ENCODE data around the gene TIMP1.
A peak's percentile ranks its signal among the peaks of the same experiment; 100 is the strongest.

The TIMP1 gene

GRCh38 chrX:47574076-47574546 lies 8.1 kb upstream of the TIMP1 start:
- Histone ChIP-seq H3K4me1 (ENCODE audit: control insufficient read depth, insufficient read depth, low read length, poor library complexity, severe bottlenecking) (peaks cover 23% of the 10 kb centered on the region), H3K9me3 (ENCODE audit: control insufficient read depth, low read length) (no peaks in the 10 kb centered on the region), H3K4me3 (ENCODE audit: extremely low read depth, insufficient read depth, low read length, poor library complexity, severe bottlenecking) (peak overlapping the region; percentile 39), H3K27ac (ENCODE audit: low read depth, low read length, severe bottlenecking) (peak overlapping the region; percentile 95), H3K36me3 (ENCODE audit: control insufficient read depth, insufficient read depth, low read length) (peaks cover 30% of the 10 kb centered on the region)
- 3% methylated on average over 5 of the region's 41 CpGs; no CpG with 5 or more reads in 1 of the 2 experiments for WGBS, 2 experiments (ENCODE audit: insufficient coverage in 2 of 2)

- Histone ChIP-seq H3K4me1 (ENCODE audit: control insufficient read depth, insufficient read depth, low read length, poor library complexity, severe bottlenecking) (peaks cover 23% of the 10 kb centered on the region), H3K4me3 (ENCODE audit: extremely low read depth, insufficient read depth, low read length, poor library complexity, severe bottlenecking) (peak overlapping the region; percentile 39), H3K27ac (ENCODE audit: low read depth, low read length, severe bottlenecking) (peak overlapping the region; percentile 95), H3K36me3 (ENCODE audit: control insufficient read depth, insufficient read depth, low read length) (peaks cover 23% of the 10 kb centered on the region), H3K9me3 (ENCODE audit: control insufficient read depth, low read length) (no peaks in the 10 kb centered on the region)
- WGBS, 2 experiments (ENCODE audit: insufficient coverage in 2 of 2): 0 to 35% methylated on average over 1 to 8 of the region's 27 CpGs
Measured at GRCh38 chrX:47574547-47575301, 7.5 kb upstream of the TIMP1 start.

GRCh38 chrX:47576021-47576898 lies 6.0 kb upstream of the TIMP1 start:
- WGBS, 2 experiments (ENCODE audit: insufficient coverage in 2 of 2): 92 to 96% methylated on average over 11 to 14 of the region's 20 CpGs
- H3K4me1 ChIP-seq (ENCODE audit: control insufficient read depth, insufficient read depth, low read length, poor library complexity, severe bottlenecking): peaks cover 23% of the 10 kb centered on the region
- H3K36me3 ChIP-seq (ENCODE audit: control insufficient read depth, insufficient read depth, low read length): peaks cover 12% of the 10 kb centered on the region

GRCh38 chrX:47577424-47577823 lies 4.8 kb upstream of the TIMP1 start:
- H3K9me3 ChIP-seq (ENCODE audit: control insufficient read depth, low read length): no peaks in the 10 kb centered on the region
- H3K36me3 ChIP-seq (ENCODE audit: control insufficient read depth, insufficient read depth, low read length): peaks cover under 1% of the 10 kb centered on the region
- 80% methylated on average over 1 of the region's 9 CpGs; no CpG with 5 or more reads in 1 of the 2 experiments for WGBS, 2 experiments (ENCODE audit: insufficient coverage in 2 of 2)
- peaks cover 22% of the 10 kb centered on the region for H3K4me1 ChIP-seq (ENCODE audit: control insufficient read depth, insufficient read depth, low read length, poor library complexity, severe bottlenecking)
- H3K27ac ChIP-seq (ENCODE audit: low read depth, low read length, severe bottlenecking): no peak overlapping the region
- no peak overlapping the region for H3K4me3 ChIP-seq (ENCODE audit: extremely low read depth, insufficient read depth, low read length, poor library complexity, severe bottlenecking)

More at GRCh38 chrX:47576021-47576898, 6.0 kb upstream of the TIMP1 start:
- Histone ChIP-seq H3K4me3 (ENCODE audit: extremely low read depth, insufficient read depth, low read length, poor library complexity, severe bottlenecking) (no peak overlapping the region), H3K27ac (ENCODE audit: low read depth, low read length, severe bottlenecking) (no peak overlapping the region), H3K9me3 (ENCODE audit: control insufficient read depth, low read length) (no peaks in the 10 kb centered on the region)

- Histone ChIP-seq H3K9me3 (ENCODE audit: control insufficient read depth, low read length) (no peaks in the 10 kb centered on the region), H3K27ac (ENCODE audit: low read depth, low read length, severe bottlenecking) (no peak overlapping the region), H3K4me3 (ENCODE audit: extremely low read depth, insufficient read depth, low read length, poor library complexity, severe bottlenecking) (no peak overlapping the region), H3K36me3 (ENCODE audit: control insufficient read depth, insufficient read depth, low read length) (no peaks in the 10 kb centered on the region), H3K4me1 (ENCODE audit: control insufficient read depth, insufficient read depth, low read length, poor library complexity, severe bottlenecking) (peaks cover 17% of the 10 kb centered on the region)
- 80% methylated on average over 2 of the region's 3 CpGs; no CpG with 5 or more reads in 1 of the 2 experiments for WGBS, 2 experiments (ENCODE audit: insufficient coverage in 2 of 2)
Measured at GRCh38 chrX:47577901-47578300, 4.3 kb upstream of the TIMP1 start.

- H3K36me3 ChIP-seq (ENCODE audit: control insufficient read depth, insufficient read depth, low read length): peaks cover 4% of the 10 kb centered on the region
- H3K27ac ChIP-seq (ENCODE audit: low read depth, low read length, severe bottlenecking): no peak overlapping the region
- H3K4me1 ChIP-seq (ENCODE audit: control insufficient read depth, insufficient read depth, low read length, poor library complexity, severe bottlenecking): peaks cover 12% of the 10 kb centered on the region
- H3K4me3 ChIP-seq (ENCODE audit: extremely low read depth, insufficient read depth, low read length, poor library complexity, severe bottlenecking): no peak overlapping the region
- no peaks in the 10 kb centered on the region for H3K9me3 ChIP-seq (ENCODE audit: control insufficient read depth, low read length)
- 93% methylated on average over 3 of the region's 16 CpGs; no CpG with 5 or more reads in 1 of the 2 experiments for WGBS, 2 experiments (ENCODE audit: insufficient coverage in 2 of 2)
Measured at GRCh38 chrX:47578692-47579091, 3.5 kb upstream of the TIMP1 start.

GRCh38 chrX:47579537-47579936 lies 2.7 kb upstream of the TIMP1 start:
- H3K9me3 ChIP-seq (ENCODE audit: control insufficient read depth, low read length): no peaks in the 10 kb centered on the region
- H3K27ac ChIP-seq (ENCODE audit: low read depth, low read length, severe bottlenecking): no peak overlapping the region
- H3K4me3 ChIP-seq (ENCODE audit: extremely low read depth, insufficient read depth, low read length, poor library complexity, severe bottlenecking): no peak overlapping the region
- WGBS, 2 experiments (ENCODE audit: insufficient coverage in 2 of 2): 85 to 100% methylated on average over 3 to 6 of the region's 9 CpGs
- peaks cover 4% of the 10 kb centered on the region for H3K36me3 ChIP-seq (ENCODE audit: control insufficient read depth, insufficient read depth, low read length)
- peaks cover 10% of the 10 kb centered on the region for H3K4me1 ChIP-seq (ENCODE audit: control insufficient read depth, insufficient read depth, low read length, poor library complexity, severe bottlenecking)

- Histone ChIP-seq H3K4me1 (ENCODE audit: control insufficient read depth, insufficient read depth, low read length, poor library complexity, severe bottlenecking) (peaks cover 3% of the 10 kb centered on the region), H3K36me3 (ENCODE audit: control insufficient read depth, insufficient read depth, low read length) (peaks cover 21% of the 10 kb centered on the region), H3K4me3 (ENCODE audit: extremely low read depth, insufficient read depth, low read length, poor library complexity, severe bottlenecking) (peak overlapping the region; percentile 52), H3K27ac (ENCODE audit: low read depth, low read length, severe bottlenecking) (no peak overlapping the region), H3K9me3 (ENCODE audit: control insufficient read depth, low read length) (no peaks in the 10 kb centered on the region)
- WGBS, 2 experiments (ENCODE audit: insufficient coverage in 2 of 2): 100% methylated on average over 3 of the region's 8 CpGs; no CpG with 5 or more reads in 1 of the 2 experiments
Measured at GRCh38 chrX:47583240-47583861, 1.1 kb downstream of the TIMP1 start.

- Histone ChIP-seq H3K4me1 (ENCODE audit: control insufficient read depth, insufficient read depth, low read length, poor library complexity, severe bottlenecking) (no peaks in the 10 kb centered on the region), H3K9me3 (ENCODE audit: control insufficient read depth, low read length) (no peaks in the 10 kb centered on the region), H3K36me3 (ENCODE audit: control insufficient read depth, insufficient read depth, low read length) (peaks cover 21% of the 10 kb centered on the region), H3K4me3 (ENCODE audit: extremely low read depth, insufficient read depth, low read length, poor library complexity, severe bottlenecking) (no peak overlapping the region), H3K27ac (ENCODE audit: low read depth, low read length, severe bottlenecking) (no peak overlapping the region)
- WGBS, 2 experiments (ENCODE audit: insufficient coverage in 2 of 2): 71 to 80% methylated on average over 1 of the region's 6 CpGs
Measured at GRCh38 chrX:47584714-47585113, 2.5 kb downstream of the TIMP1 start.

GRCh38 chrX:47585273-47585672 lies 3.0 kb downstream of the TIMP1 start:
- no peak overlapping the region for H3K4me3 ChIP-seq (ENCODE audit: extremely low read depth, insufficient read depth, low read length, poor library complexity, severe bottlenecking)
- no peaks in the 10 kb centered on the region for H3K4me1 ChIP-seq (ENCODE audit: control insufficient read depth, insufficient read depth, low read length, poor library complexity, severe bottlenecking)
- H3K27ac ChIP-seq (ENCODE audit: low read depth, low read length, severe bottlenecking): no peak overlapping the region
- peaks cover 21% of the 10 kb centered on the region for H3K36me3 ChIP-seq (ENCODE audit: control insufficient read depth, insufficient read depth, low read length)
- WGBS, 2 experiments (ENCODE audit: insufficient coverage in 2 of 2): 87 to 100% methylated on average over 4 to 10 of the region's 16 CpGs
- no peaks in the 10 kb centered on the region for H3K9me3 ChIP-seq (ENCODE audit: control insufficient read depth, low read length)
